Left cardiac atrium (tissue), 4 donors: Measurements from ENCODE around the gene ITPRIP. TPM values are rescaled to one million over a fixed set of nuclear protein-coding genes. Genes with fewer than 3 reads are reported as not detected.
A peak's percentile ranks its signal among the peaks of the same experiment; 100 is the strongest.

Experiments used
- ATAC-seq, 2 donors: fragments of 200-7000 bp; cut with Tn5 transposase; one replicate each; pipeline ENCODE4 v1.9.1; 2020; ENCODE audit warnings: mild to moderate bottlenecking in 2 of 2, moderate library complexity in 2 of 2
- DNase-seq: peaks from one replicate; pipeline ENCODE4 v3.0.0-alpha.2; 2020
- intact Hi-C, 2 donors: fragments of 100-400 bp; cut with DNase I; formaldehyde crosslinking; loops; one replicate each; pipeline versions ENCODE4 v1.14.1 to v1.15.1; 2022 to 2023
- long read RNA-seq: library from polyadenylated mRNA; unstranded; transcript quantifications from one replicate; pipeline ENCODE4 v2.0.0, GENCODE V29; 2021
- total RNA-seq, 2 donors: library from RNA; stranded (reverse); fragmentation: NEBNext Ultra II Directional; extraction: Animal tissue kit (Norgen Biotek cat#: 25700); gene quantifications; one replicate each; pipeline ENCODE4 v1.2.1, GENCODE V29; 2021
- donor health status: DM: no; HTN: yes; CAD: no.
- donor health status: DM: no; HTN: yes; CAD: no; lungs with severe emphysema.
- donor health status: DM: yes; HTN: yes; CAD: no.
- donor health status: Dilated cardiomyopathy.

Gene ITPRIP, protein sequence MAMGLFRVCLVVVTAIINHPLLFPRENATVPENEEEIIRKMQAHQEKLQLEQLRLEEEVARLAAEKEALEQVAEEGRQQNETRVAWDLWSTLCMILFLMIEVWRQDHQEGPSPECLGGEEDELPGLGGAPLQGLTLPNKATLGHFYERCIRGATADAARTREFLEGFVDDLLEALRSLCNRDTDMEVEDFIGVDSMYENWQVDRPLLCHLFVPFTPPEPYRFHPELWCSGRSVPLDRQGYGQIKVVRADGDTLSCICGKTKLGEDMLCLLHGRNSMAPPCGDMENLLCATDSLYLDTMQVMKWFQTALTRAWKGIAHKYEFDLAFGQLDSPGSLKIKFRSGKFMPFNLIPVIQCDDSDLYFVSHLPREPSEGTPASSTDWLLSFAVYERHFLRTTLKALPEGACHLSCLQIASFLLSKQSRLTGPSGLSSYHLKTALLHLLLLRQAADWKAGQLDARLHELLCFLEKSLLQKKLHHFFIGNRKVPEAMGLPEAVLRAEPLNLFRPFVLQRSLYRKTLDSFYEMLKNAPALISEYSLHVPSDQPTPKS
- 10 to 100 TPM; 45.4 to 90.7 TPM for total RNA-seq
- long read RNA-seq, full-length matches to known transcripts: 68 of 114 reads
- long read RNA-seq, partial matches to known transcripts: 0 of 114 reads
- long read RNA-seq, other reads (novel, unspliced or antisense): 46 of 114 reads

DNA sequence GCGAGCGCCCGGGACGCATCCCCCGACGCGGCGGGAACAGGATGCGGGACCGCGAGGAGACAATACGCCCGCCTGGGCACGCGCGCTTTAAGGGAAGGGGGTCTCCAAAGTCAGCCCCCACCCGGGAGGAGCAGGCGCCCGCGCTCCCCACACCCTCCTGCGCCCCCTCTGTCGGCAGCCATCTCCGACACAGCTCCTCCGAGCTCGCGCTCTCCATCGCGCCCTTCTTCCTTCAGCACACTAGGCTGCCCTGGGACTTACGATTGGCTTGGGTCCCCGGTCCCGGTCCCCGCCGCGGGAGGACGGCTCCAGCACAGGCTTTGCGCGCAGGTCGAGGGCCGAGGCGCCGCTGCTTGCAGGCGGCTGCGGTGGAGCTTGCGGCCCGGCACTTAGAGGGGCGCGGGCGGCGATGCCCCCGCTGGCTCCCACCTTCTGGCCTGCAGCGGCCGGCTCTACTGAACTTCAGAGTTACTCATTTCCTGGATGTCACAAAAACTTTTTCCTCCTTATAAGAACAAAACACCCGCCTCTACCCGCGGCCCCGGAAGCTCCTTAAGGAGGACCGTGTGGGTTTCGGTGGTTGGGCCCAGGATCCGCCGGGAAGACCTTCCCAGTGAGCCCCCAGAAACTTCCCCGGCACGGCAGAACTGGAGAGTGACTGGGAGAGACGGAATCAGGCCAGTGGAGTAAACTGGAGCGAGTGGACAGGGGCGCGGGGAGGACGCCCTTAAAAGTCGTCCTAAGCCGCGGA, at the start of gene ITPRIP:
Gene ITPRIP (minus strand): TSS at position 481 of the 751 bp plus-strand sequence. CDS start 22,414 bp downstream, outside the sequence.
- ATAC-seq: peak; percentile 79 to 87
- DNase-seq: peak; percentile 84
- intact Hi-C loops: loop anchor here (2.0 to 5.0 kb wide), 2 partner anchors 37 to 41 kb away; no protein-coding TSS in a partner anchor

DNA sequence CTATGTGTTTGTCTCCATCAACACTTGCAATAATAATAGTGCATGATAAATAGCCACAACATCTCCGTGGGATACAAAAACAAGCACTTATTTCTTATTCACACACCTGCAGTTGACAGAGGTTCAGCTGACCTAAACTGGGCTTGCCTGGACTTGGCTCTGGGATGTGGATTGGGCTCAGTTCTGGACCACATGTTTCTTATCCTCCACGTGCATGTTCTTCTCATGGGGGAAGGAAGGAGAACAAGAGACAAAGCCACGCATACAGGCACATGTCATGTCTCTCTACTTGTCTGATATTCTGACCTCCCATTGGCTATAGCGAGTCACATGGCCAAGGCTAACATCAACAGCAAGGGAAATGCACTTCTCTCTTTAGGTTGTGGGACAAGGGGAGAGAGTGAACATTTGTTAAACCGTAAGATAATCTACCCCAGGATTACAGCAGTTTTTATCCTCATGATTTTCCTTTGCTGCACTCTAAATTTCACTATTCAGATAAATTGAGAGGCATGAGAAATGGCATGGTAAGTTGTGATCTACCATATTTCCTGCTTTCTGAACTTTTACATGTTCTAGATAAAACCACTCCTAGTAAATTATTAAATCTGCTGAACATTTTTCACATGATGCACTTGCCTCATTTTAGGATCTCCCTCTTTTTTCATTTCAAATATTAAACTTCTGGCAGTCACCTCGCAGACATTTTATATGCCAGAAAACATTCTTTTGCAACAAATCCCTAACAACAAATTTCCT, 49.0 kb upstream of the ITPRIP start:
- intact Hi-C loops: no loop called here
- DNase-seq (no peak), ATAC-seq (no peak)

DNA sequence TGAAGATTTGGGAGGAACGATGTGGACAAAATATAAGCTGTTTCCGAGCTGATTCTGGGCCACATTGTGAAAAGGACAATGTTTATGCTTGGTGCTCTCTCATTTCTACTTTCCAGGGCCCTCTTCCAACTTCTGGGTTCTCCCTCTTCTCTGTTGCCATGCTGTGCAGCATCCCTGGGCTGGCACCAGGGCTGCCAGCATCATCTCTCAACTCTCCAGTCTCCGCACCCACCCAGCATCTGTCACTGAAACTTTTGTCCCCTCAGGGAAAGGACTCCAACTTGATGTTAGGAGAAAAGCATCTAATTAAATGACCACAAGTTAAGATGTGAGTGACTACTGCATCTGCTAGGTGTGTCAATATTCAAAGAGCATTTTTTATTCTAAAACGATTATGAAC, 42.1 kb upstream of the ITPRIP start:
- ATAC-seq: no peak
- intact Hi-C loops: no loop called here
- DNase-seq: no peak

DNA sequence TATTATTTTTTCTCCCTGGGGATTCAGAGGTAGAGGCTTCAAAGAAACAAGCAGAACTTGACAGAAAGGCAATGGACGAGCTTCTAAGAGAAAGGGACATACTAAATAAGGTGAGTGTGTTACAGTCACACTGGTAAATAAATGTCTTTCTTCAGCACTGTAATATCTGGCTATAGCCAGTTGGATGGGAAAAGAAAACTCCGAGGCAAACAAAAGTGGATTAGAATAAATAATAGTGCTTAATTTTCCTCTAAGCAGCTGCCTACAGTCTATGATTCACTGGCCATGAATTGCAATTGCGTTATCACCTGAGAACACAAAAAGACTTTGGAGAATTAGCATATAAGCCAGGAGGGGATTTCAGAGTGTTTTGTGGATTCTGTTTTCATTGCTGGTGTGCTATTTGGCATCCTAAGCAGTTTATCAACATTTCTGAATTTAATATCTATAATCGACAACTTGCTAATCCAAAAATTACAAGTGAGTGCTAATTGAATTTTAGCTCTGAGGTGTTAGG, 38.6 kb upstream of the ITPRIP start:
- DNase-seq: no peak
- ATAC-seq: no peak
- intact Hi-C loops: no loop called here

DNA sequence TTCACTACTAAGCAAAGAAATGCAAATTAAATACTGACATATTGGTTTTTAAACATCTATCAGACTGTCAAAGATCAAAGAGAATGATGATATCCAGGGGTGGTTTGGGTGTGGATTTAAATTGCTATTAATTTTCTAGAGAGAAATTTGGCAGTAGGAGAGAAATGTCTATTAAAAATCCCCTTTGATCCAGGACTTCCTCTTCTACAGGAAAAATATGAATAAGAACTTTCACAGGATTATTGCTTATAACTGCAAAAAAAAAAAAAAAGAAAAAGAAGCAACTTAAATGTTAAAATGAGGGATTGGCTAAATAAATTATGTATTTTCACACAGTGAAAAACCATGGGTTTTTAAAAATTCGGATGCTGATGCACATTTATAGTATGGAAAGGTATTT, 36.3 kb upstream of the ITPRIP start:
- intact Hi-C loops: no loop called here
- DNase-seq (no peak), ATAC-seq (no peak)

- ATAC-seq (no peak), DNase-seq (no peak)
- intact Hi-C loops: no loop called here
These were observed 33.5 kb upstream of the ITPRIP start for GRCh38 chr10:104371753-104372152.

DNA sequence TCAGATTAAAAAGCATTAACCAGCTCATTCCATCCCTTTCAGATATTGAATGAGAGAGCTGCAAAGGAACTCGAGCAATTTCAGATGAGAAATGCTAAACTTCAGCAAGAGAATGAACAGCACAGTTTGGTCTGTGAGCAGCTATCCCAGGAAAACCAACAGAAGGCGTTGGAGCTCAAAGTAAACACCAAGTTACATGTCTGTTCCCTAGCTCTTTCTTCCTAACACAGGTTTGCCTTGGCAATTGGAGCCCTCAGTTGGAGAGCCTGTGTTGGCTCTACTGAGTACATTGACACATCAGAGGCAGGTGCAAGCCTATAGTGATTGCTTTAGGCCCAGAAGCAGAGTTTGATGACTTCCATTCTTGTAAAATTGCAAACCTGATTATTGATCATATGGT, 30.1 kb upstream of the ITPRIP start:
- intact Hi-C loops: no loop called here
- ATAC-seq: no peak
- no peak for DNase-seq

DNA sequence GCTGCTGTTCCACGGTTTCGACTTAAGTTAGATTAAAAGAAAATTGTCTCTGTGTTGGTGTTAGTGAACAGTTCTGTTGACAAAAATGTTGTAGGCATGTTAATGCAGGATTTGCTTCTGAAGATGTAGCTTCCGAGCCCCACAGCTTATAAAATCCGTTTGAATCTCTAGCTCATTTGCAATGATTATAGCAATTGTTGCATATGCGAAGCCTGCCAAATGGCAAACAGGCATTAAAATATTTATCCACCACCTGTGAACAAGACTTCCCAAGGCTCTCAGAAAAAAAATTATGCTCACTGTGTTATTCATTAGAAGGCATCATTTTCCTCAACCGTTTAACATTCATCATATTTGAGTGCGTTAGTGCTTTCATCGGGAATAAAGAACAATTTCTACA, 29.6 kb upstream of the ITPRIP start:
- intact Hi-C loops: no loop called here
- ATAC-seq (no peak), DNase-seq (no peak)

DNA sequence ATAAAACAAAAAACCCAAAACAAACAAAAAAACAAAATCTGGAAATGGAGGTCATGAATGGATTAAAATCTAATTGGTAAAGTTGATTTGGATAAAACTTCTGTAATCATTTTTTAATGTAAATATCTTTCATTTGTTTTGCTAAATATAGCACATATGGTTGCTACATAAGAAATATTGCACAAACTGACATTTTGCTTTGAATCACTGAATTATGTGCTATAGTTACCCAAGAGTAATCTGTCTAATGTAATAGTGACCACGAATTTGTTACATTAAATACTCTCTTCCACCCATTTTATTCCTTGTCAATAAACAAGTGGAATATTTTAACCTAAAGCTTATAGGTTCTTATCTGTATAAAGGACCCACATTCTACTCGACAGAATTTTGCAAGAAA, 21.5 kb upstream of the ITPRIP start:
- DNase-seq (no peak), ATAC-seq (no peak)
- intact Hi-C loops: no loop called here

DNA sequence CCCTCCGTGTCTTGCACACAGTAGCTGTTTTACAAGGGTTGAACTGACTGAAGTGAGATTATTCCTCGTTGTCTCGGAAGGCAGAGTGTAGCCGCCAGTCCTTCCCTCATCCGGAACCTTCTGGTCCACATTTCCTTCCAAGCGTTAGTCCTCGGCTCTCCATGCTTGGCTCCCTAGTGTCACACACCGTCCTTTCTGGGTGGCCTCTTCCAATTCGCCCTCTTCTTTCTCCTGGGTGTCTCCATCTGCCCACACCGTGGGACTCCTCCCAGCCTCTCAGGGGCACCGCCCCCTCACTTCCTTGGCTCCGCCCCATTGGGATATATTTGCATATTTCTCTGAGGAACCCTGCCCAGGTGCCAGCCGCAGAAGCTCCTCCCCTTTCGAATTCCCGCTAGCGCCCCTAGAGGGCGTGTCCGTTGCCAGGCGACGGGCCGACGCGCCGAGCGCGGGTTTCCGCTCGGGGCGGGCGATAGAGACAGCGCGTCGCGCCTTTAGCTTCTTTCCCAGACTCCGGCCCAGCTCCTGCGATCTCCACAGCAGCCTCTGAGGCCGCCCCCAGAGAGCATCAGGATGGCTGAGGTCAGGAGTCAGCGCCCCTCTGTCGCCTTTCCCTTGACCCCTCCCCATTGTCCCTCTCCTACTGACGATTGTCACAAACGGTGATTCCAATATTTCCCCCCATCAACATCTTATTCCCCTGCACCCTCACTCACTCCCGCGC, 15.2 kb upstream of the ITPRIP start, which contains the start of gene CFAP58:
Gene CFAP58 (plus strand): TSS at position 509 of the 724 bp plus-strand sequence. CDS start 65 bp downstream, at position 574.
- ATAC-seq: peak; percentile 93 to 94
- intact Hi-C loops: no loop called here

GRCh38 chr10:104351919-104352318, 13.7 kb upstream of the ITPRIP start:
- intact Hi-C loops: no loop called here
- no peak for DNase-seq
- no peak for ATAC-seq

More for the DNA sequence above, 15.2 kb upstream of the ITPRIP start, which contains the start of gene CFAP58:
- peak; percentile 94 for DNase-seq

- ATAC-seq: no peak
- intact Hi-C loops: no loop called here
- no peak for DNase-seq
These were observed 12.9 kb upstream of the ITPRIP start for GRCh38 chr10:104351061-104351702.

DNA sequence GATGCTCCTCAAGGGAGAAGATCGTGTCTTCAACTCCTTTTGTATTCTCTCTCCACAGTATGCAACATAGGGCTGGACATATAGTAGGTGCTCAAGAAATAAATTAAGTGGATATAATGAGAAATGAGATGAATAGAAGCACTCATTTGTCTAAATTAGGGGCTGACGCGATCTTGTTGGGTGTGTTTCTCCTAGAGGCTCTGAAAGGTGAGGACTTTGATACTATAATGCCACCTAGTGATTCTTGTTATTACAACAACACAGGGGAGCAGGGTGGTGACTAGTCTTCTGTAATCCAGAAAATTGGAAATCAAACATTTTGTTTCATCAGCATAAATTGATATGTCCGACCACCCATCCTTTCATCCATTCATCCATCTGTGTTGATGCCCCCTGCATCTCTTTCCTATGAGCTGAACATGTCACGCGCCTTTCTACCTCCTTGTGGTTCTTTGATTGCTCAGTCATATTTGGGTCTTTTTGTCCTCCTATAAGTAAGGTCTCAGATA, 11.9 kb upstream of the ITPRIP start:
- intact Hi-C loops: no loop called here
- DNase-seq: no peak
- peak; percentile 67 to 75 for ATAC-seq

DNA sequence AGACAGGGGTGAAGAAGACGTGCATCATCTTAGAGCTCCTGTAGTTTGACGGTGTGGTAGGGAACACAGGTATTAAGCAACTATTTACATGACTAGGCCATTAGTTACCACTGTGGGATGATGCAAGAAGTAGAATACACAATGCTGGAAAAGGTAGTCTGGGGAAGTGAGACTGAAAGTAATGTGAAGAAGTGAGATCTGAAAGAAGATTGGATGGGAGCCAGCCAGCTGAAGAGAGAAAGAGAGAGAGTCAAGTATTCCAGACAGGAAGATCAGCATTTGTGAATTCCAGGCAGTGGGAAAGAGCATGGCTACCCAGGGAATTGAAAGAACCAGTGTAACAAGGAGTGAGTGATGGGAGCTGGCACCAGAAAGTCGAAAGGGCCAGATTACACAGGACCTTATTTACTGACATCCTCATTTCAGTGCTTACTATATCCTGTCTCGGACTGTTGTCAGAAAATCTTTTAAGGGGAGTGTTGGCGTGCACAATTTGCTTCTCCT, 11.4 kb upstream of the ITPRIP start:
- intact Hi-C loops: loop anchor here (1.0 to 2.0 kb wide), 2 partner anchors 58 to 59 kb away; no protein-coding TSS in a partner anchor
- DNase-seq: no peak
- peak in 1 of 2 donors; percentile 46 for ATAC-seq

DNA sequence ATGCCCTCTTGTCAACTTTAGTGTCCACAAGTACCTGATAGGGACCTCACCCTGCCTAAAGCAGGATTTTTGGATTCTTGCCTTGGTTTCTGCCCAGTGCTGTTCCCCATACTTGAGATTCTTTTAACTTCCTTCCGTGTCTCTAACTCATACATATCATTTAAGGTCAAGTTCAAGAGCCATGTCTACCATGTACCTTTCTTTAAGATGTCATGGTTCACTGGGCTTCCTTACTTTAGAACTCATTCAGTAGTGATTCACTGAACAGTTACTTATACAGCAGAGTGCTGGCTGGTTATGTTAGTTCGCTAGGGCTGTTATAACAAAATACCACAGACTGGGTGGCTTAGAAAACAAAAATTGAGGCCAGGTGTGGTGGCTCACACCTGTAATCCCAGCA, 10.3 kb upstream of the ITPRIP start:
- no peak for DNase-seq
- no peak for ATAC-seq
- intact Hi-C loops: loop anchor here in 1 of 2 donors (2.0 kb wide), 1 partner anchor 58 kb away; no protein-coding TSS in a partner anchor

DNA sequence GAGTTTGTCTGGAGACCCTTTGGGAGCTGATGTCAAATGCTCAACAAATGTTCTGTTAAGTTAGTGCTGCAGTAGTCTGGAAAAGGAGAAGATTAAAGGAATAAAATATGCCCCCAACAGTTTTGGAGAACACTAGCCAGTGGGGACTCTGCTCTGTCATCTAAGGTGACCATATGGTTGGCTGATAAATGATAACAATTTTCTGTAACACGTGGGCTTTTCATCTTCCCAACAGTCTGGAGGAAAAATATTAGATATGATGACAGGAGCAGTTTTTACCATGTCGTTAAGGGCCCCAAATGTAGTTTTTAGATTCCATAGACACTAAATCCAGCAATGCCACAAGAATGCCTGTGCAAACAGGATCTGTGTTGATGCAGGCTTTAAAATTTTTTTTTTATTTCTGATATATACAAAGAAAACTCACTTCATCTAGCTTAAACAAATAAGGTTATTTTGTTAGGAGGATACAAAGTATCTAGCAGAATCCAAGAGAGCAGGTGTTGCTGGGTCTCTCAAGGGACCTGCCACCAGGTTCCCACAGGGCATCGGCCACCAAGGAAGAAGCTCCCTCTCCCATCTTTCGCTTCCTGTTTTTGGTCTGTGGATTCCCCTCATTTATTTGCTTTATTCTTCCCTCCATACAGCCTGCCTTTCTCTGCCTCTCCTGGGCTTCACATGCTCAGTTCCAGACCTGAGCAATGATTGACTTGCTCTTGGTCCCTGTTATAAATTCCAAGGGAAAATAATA, 9.2 kb upstream of the ITPRIP start:
- DNase-seq (no peak), ATAC-seq (no peak)
- intact Hi-C loops: loop anchor here in 1 of 2 donors (2.0 kb wide), 1 partner anchor 57 kb away; no protein-coding TSS in a partner anchor
